ENCODE data around the gene FRYL.

DNA sequence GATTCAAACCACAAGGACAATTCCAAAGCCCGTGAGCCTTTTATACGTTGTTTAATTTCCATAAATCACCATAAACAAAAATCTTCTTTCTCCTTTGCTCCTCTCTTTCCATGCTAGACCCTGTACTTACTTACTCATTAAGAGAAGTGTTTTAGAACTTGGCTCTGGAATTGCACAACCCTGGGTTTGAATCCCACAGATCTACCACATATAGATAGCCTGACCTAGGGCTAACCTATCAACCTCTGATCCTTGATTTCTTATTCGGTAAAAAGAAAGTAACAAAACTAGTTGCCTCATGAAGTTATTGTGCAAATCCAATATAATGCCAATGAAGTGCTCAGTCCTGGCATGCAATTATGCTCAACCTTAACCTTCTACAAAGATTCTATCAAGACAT lies 221.3 kb downstream of the FRYL start:
- TF ChIP-seq, protein P1, sequence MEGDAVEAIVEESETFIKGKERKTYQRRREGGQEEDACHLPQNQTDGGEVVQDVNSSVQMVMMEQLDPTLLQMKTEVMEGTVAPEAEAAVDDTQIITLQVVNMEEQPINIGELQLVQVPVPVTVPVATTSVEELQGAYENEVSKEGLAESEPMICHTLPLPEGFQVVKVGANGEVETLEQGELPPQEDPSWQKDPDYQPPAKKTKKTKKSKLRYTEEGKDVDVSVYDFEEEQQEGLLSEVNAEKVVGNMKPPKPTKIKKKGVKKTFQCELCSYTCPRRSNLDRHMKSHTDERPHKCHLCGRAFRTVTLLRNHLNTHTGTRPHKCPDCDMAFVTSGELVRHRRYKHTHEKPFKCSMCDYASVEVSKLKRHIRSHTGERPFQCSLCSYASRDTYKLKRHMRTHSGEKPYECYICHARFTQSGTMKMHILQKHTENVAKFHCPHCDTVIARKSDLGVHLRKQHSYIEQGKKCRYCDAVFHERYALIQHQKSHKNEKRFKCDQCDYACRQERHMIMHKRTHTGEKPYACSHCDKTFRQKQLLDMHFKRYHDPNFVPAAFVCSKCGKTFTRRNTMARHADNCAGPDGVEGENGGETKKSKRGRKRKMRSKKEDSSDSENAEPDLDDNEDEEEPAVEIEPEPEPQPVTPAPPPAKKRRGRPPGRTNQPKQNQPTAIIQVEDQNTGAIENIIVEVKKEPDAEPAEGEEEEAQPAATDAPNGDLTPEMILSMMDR (IDR thresholded peaks at IDR 0.05; ENCODE audit: low read length), result no peak
- TF ChIP-seq EZH2 (IDR thresholded peaks at IDR 0.05; ENCODE audit: borderline replicate concordance, low read length), result no peak

Data from OCI-LY1 (cell line).